WTC11 (cell line): ENCODE results near the gene RAPSN.
"Not testable (repeated sequence)": the region's sequence is repeated elsewhere in the genome, so short reads cannot be mapped to it uniquely, and the experiment has no call there.

ENCODE experiments used
- CTCF ChIP-seq: fragments of 200-600 bp; IDR thresholded peaks from 2 replicates; pipeline ENCODE4 v1.8.0; 2022; ENCODE audit warnings: antibody characterized with exemption
- RORB ChIP-seq: fragments of 250-450 bp; sonication (Bioruptor Pico); IDR thresholded peaks from 2 replicates; pipeline ENCODE4 v1.9.0; 2021; ENCODE audit warnings: mild to moderate bottlenecking
- TF ChIP-seq, protein P1 (sequence below): sonication (generic); formaldehyde crosslinking; IDR thresholded peaks from 2 replicates; pipeline ENCODE4 v1.8.1; 2023; ENCODE audit warnings: mild to moderate bottlenecking, missing genetic modification reagents, moderate library complexity

GRCh38 chr11:47454258-47454671 is 5.3 kb upstream of the RAPSN start:
- not testable (repeated sequence) for TF ChIP-seq RORB, CTCF
- TF ChIP-seq, protein P1, sequence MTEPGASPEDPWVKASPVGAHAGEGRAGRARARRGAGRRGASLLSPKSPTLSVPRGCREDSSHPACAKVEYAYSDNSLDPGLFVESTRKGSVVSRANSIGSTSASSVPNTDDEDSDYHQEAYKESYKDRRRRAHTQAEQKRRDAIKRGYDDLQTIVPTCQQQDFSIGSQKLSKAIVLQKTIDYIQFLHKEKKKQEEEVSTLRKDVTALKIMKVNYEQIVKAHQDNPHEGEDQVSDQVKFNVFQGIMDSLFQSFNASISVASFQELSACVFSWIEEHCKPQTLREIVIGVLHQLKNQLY (CRISPR knock-in tag): not testable (repeated sequence)
